HepG2 (cell line): Measurements from ENCODE around the gene CDH2.

Source experiments
- EHMT2 ChIP-seq: fragments of 200-600 bp; sonication (generic); IDR thresholded peaks from 2 replicates; pipeline ENCODE4 v1.7.0; 2017; ENCODE audit warnings: antibody characterized with exemption, low read depth, low read length, borderline replicate concordance
- FOSL1 ChIP-seq: sonication (generic); formaldehyde crosslinking; IDR thresholded peaks from 2 replicates; pipeline ENCODE4 v1.9.0; 2021; ENCODE audit warnings: missing genetic modification reagents, borderline replicate concordance
- SIN3B ChIP-seq: fragments of 150-350 bp; IDR thresholded peaks from 2 replicates; pipeline ENCODE4 v1.6.1; 2014; ENCODE audit warnings: low read length
- TBL1XR1 ChIP-seq: fragments of 150-350 bp; IDR thresholded peaks from 2 replicates; pipeline ENCODE4 v1.6.1; 2014; ENCODE audit warnings: borderline replicate concordance, low read length; ENCODE audit not compliant: partially characterized antibody
- ZFX ChIP-seq: sonication (generic); formaldehyde crosslinking; IDR thresholded peaks from 2 replicates; pipeline ENCODE4 v1.4.0; 2020; ENCODE audit warnings: mild to moderate bottlenecking, low read depth, missing genetic modification reagents, moderate library complexity
- ZNF282 ChIP-seq: fragments of 450-650 bp; IDR thresholded peaks from 2 replicates; pipeline ENCODE4 v1.6.1; 2018; ENCODE audit not compliant: partially characterized antibody
- ZSCAN29 ChIP-seq: sonication (generic); formaldehyde crosslinking; conservative IDR thresholded peaks from 2 replicates; pipeline ENCODE4 v1.4.0; 2020; ENCODE audit warnings: mild to moderate bottlenecking, missing genetic modification reagents
- ZZZ3 ChIP-seq: sonication (generic); formaldehyde crosslinking; IDR thresholded peaks from 2 replicates; pipeline ENCODE4 v1.4.0; 2020; ENCODE audit warnings: missing genetic modification reagents, mild to moderate bottlenecking, borderline replicate concordance

- TF ChIP-seq FOSL1 = no peak
- TF ChIP-seq ZZZ3 = no peak
- TF ChIP-seq ZSCAN29 (CRISPR knock-in tag) = no peak
- TF ChIP-seq ZNF282 = no peak
- TF ChIP-seq SIN3B = no peak
- TF ChIP-seq EHMT2 = no peak
- no peak for TF ChIP-seq TBL1XR1
- TF ChIP-seq ZFX (CRISPR knock-in tag) = no peak
Measured at GRCh38 chr18:28178720-28179119, 1.8 kb upstream of the CDH2 start.
